ENCODE data around the gene UGT2A3. TPM values are rescaled to one million over a fixed set of nuclear protein-coding genes. Genes with fewer than 3 reads are reported as not detected.

The UGT2A3 gene
- total RNA-seq, 1 donor from 2014 or later, result not detected

GRCh38 chr4:68917016-68917415 is 34.6 kb downstream of the UGT2A3 start:
- intact Hi-C loops (cut with micrococcal nuclease), result no loop called here

DNA sequence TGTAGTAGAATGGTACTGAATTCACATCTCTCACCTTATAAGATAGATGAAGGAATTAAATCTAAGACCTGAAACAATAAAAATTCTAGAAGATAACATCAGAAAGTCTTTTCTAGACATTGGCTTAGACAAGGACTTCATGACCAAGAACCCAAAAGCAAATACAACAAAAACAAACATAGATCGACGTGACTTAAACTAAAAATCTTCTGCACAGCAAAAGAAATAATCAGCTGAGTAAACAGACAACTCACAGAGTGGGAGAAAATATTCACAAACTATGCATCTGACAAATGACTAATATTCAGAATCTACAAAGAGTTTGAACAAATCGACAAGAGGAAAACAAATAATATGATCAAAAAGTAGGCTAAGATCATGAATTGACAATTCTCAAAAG is 38.8 kb downstream of the UGT2A3 start:
- intact Hi-C loops (cut with micrococcal nuclease), result no loop called here

- intact Hi-C loops (cut with micrococcal nuclease), result no loop called here
These were observed 42.2 kb downstream of the UGT2A3 start for GRCh38 chr4:68909385-68909784.

GRCh38 chr4:68907788-68908700 is 43.6 kb downstream of the UGT2A3 start:
- intact Hi-C loops (cut with micrococcal nuclease), result no loop called here

- intact Hi-C loops (cut with micrococcal nuclease), result no loop called here
These were observed 44.4 kb downstream of the UGT2A3 start for GRCh38 chr4:68907245-68907644.

GRCh38 chr4:68906780-68907137 is 44.8 kb downstream of the UGT2A3 start:
- intact Hi-C loops (cut with micrococcal nuclease), result no loop called here

- intact Hi-C loops (cut with micrococcal nuclease), result no loop called here
These were observed 45.4 kb downstream of the UGT2A3 start for GRCh38 chr4:68905939-68906779.

- intact Hi-C loops (cut with micrococcal nuclease), result no loop called here
These were observed 46.0 kb downstream of the UGT2A3 start for GRCh38 chr4:68905598-68905938.

GRCh38 chr4:68904786-68905185 is 46.8 kb downstream of the UGT2A3 start:
- intact Hi-C loops (cut with micrococcal nuclease), result no loop called here

GRCh38 chr4:68896749-68897148 is 54.9 kb downstream of the UGT2A3 start:
- intact Hi-C loops (cut with micrococcal nuclease), result no loop called here

DNA sequence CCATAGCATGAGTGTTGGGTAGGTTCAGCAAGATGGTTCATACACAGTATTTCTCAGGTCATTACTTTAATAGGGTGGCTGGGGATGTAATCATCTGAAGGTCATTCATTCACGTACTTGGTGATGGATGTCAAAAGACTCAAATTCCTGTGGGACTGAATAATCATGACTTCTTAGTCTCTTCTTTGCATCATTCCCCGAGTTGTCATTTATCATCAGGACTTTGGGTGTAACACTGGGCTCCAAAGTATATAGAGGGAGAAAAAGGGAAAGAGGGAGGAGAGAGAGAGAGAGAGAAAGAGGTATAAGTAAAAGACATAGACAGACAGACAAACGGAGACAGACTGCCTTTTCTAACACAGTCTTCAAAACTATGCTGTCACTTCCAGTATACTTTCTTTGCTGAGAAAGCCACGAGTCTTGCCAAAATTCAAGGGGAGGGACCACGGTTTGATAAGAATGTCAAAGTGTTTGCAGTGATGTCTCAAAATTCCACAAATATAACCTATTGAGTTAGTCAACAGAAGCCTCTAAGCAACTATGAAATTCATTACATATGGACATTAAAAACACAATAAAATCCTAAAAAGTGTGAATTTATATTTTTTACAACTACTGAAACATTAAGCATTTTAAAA is 55.9 kb downstream of the UGT2A3 start:
- intact Hi-C loops (cut with micrococcal nuclease), result no loop called here

DNA sequence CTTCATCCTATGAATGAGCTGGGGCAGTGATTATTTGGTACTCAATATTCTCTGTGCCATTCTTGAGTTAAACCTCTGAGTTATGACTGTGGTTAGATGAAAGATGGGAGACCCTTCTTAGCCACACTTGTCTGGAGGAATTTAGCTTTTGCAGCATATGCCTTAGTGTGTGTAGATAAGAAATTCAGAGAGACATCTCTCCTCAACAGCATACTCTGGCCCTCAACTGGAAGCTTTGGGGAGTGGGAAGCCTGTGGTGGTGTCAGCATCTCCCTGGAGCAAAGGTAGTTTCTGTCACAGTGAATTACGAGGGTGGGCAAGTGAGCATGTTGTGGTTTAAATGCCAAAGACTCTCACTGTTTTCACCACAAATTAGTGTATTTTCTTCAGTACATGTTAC is 58.7 kb downstream of the UGT2A3 start:
- intact Hi-C loops (cut with micrococcal nuclease), result no loop called here

GRCh38 chr4:68891678-68892077 is 59.9 kb downstream of the UGT2A3 start:
- intact Hi-C loops (cut with micrococcal nuclease), result no loop called here

- intact Hi-C loops (cut with micrococcal nuclease), result no loop called here
These were observed 66.1 kb downstream of the UGT2A3 start for GRCh38 chr4:68885545-68885944.

DNA sequence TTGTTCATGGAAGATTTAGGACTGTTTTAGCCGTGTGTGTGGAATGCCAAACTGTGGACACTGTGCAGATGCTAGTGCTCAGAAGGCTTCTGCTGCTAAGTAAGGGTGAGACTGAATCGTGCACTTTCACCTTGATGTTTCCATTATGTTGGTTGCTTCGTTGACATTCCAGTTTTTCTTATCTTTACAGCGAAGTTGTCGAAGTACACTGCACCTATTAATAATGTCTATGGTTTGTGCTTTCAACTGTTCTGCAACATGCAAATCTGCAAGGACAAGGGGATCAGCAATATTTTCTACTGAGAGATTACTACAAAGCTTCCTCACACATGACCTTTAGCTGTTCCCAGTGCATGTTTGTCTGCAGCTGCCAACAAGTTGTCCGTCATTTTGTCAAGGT is 67.7 kb downstream of the UGT2A3 start:
- intact Hi-C loops (cut with micrococcal nuclease), result no loop called here

Other genes with a start within 250 kb of the UGT2A3 start
- not detected in 2 replicates for gene UGT2B10, start 135.8 kb downstream of the UGT2A3 start, total RNA-seq
- not detected in 2 replicates for gene UGT2B7, start 144.7 kb upstream of the UGT2A3 start, total RNA-seq